ENCODE results near the gene GOLGA5.

DNA sequence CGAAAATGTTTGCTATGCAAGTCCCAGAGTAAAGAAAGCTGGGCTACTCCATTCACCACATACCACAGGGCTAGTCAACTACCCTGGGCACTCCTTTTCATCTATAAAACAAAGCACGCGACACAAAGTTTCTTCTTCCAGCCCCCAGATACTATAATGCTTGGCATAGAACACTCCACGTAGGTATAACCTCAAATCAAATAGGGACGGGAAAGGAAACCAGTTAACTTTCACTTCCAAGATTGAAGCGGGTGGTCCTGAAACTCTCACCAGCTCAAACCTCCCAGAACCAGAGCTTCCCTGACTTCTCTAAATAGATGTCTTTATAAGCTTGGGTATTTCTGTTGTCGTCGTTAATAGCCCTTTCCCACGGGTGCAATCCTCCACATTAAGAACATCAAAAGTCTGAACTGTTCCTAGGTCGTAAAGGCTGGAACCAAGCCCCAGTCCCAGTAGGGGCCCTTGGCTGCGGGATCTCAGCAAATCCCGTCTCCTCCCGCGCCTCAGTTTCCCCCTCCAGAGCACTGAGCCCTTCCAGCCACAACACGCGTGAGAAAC lies 46.3 kb upstream of the GOLGA5 start:
- TF ChIP-seq CTCF (IDR thresholded peaks at IDR 0.05), result no peak
- TF ChIP-seq POLR2A (IDR thresholded peaks at IDR 0.05), result no peak
- TF ChIP-seq EP300 (IDR thresholded peaks at IDR 0.05), result no peak

Data from tibial nerve (tissue), 4 donors.